Thyroid gland (tissue), 4 donors: ENCODE measurements around the gene LTB4R.

Experiments
- CTCF ChIP-seq, 6 experiments: fragments of 200-600 bp in 3 of 6; fragments of 450-650 bp in 3 of 6; sonication (generic) in 3 of 6; IDR thresholded peaks; one replicate each; pipeline ENCODE4 v1.5.1; 2016 to 2019; ENCODE audit warnings: antibody characterized with exemption in 6 of 6, mild to moderate bottlenecking in 2 of 6, inconsistent platforms in 1 of 6, moderate library complexity in 1 of 6
- POLR2A ChIP-seq, 2 donors: fragments of 450-650 bp; IDR thresholded peaks; one replicate each; pipeline ENCODE4 v1.6.1; 2017; ENCODE audit warnings: antibody characterized with exemption in 2 of 2, mild to moderate bottlenecking in 2 of 2, moderate library complexity in 1 of 2

GRCh38 chr14:24315807-24316596 is 4.7 kb downstream of the LTB4R start:
- TF ChIP-seq CTCF (IDR thresholded peaks at IDR 0.05), result peak in 2 of 6 experiments; percentile 9 to 13
- no peak for TF ChIP-seq POLR2A (IDR thresholded peaks at IDR 0.05)
